ENCODE data around the gene CPA2. TPM values are rescaled to one million over a fixed set of nuclear protein-coding genes. Genes with fewer than 3 reads are reported as not detected.

CPA2 gene
- total RNA-seq, 1 experiment from 2014 or later = 0.90 TPM

- no peak for TF ChIP-seq CREM (CRISPR knock-in tag; IDR thresholded peaks at IDR 0.05)
- TF ChIP-seq NR2C2 (CRISPR knock-in tag; IDR thresholded peaks at IDR 0.05) = no peak
- TF ChIP-seq JAZF1 (CRISPR knock-in tag; IDR thresholded peaks at IDR 0.05) = no peak
- TF ChIP-seq ZNF425 (CRISPR knock-in tag; conservative IDR thresholded peaks at IDR 0.05) = no peak
Measured at GRCh38 chr7:130281260-130281659, 14.6 kb downstream of the CPA2 start (continued).

GRCh38 chr7:130286881-130287280 is 20.2 kb downstream of the CPA2 start:
- Mint-ChIP-seq H3K36me3 (no peaks in the 10 kb centered on the region), H3K4me3 (no peak overlapping the region), H3K27ac (no peak overlapping the region), H3K27me3 (ENCODE audit: low read depth) (no peaks in the 10 kb centered on the region; the same call in 1 of the 2 replicates), H3K9me3 (no peaks in the 10 kb centered on the region), H3K4me1 (0 out of 2 replicates have a peak, but pooled peaks cover 3% of the 10 kb centered on the region)
- ATAC-seq (no peak), DNase-seq (ENCODE audit: low spot score) (no peak)
- ChIA-PET POLR2A (no interaction called here), CTCF (no interaction called here)
- TF ChIP-seq NFE2L1 (CRISPR knock-in tag; IDR thresholded peaks at IDR 0.05) = no peak
- no peak for TF ChIP-seq AFF4 (CRISPR knock-in tag; IDR thresholded peaks at IDR 0.05; ENCODE audit: borderline replicate concordance)
- TF ChIP-seq CREM (CRISPR knock-in tag; IDR thresholded peaks at IDR 0.05) = no peak
- no peak for TF ChIP-seq ZNF232 (CRISPR knock-in tag; IDR thresholded peaks at IDR 0.05)
- TF ChIP-seq PRRX2 (CRISPR knock-in tag; IDR thresholded peaks at IDR 0.05) = no peak
- TF ChIP-seq, protein P1, sequence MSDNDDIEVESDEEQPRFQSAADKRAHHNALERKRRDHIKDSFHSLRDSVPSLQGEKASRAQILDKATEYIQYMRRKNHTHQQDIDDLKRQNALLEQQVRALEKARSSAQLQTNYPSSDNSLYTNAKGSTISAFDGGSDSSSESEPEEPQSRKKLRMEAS (CRISPR knock-in tag; IDR thresholded peaks at IDR 0.05) = no peak
- TF ChIP-seq SP1 (CRISPR knock-in tag; conservative IDR thresholded peaks at IDR 0.05) = no peak
- no peak for TF ChIP-seq ATF2 (CRISPR knock-in tag; IDR thresholded peaks at IDR 0.05; ENCODE audit: borderline replicate concordance, low read depth)
- TF ChIP-seq USF2 (CRISPR knock-in tag; IDR thresholded peaks at IDR 0.05) = no peak
- TF ChIP-seq USF1 (CRISPR knock-in tag; IDR thresholded peaks at IDR 0.05) = no peak
- TF ChIP-seq NFATC4 (CRISPR knock-in tag; IDR thresholded peaks at IDR 0.05) = no peak
- no peak for TF ChIP-seq SMAD4 (CRISPR knock-in tag; IDR thresholded peaks at IDR 0.05)
- no peak for TF ChIP-seq GABPB1 (CRISPR knock-in tag; IDR thresholded peaks at IDR 0.05)
- TF ChIP-seq TEAD4 (CRISPR knock-in tag; IDR thresholded peaks at IDR 0.05) = no peak
